GM19438 (cell line): ENCODE results near the gene GDI1.
"Not testable (repeated sequence)": the region's sequence is repeated elsewhere in the genome, so short reads cannot be mapped to it uniquely, and the experiment has no call there.

Experiments
- ATAC-seq: cut with Tn5 transposase; IDR thresholded peaks from one replicate; pipeline ENCODE4 v1.9.1; 2021; ENCODE audit warnings: low read depth; ENCODE audit not compliant: unreplicated experiment

Gene GDI1

GRCh38 chrX:154436983-154437752 is at the start of gene GDI1:
GDI1 (plus strand) TSS chrX:154437154; CDS start chrX:154437255, 101 bp downstream.
- no peak for ATAC-seq

- ATAC-seq: peak; percentile 38
Measured at GRCh38 chrX:154388094-154388493, 48.9 kb upstream of the GDI1 start.

GRCh38 chrX:154388649-154389048 is 48.3 kb upstream of the GDI1 start:
- not testable (repeated sequence) for ATAC-seq

GRCh38 chrX:154389812-154390747 is 46.9 kb upstream of the GDI1 start:
- peak; percentile 75 for ATAC-seq

- not testable (repeated sequence) for ATAC-seq
Measured at GRCh38 chrX:154396363-154396762, 40.6 kb upstream of the GDI1 start.

- ATAC-seq: peak; percentile 50
Measured at GRCh38 chrX:154396973-154397887, 39.7 kb upstream of the GDI1 start.

GRCh38 chrX:154397888-154398667 is 38.9 kb upstream of the GDI1 start, which contains the start of gene RPL10:
RPL10 (plus strand) TSS chrX:154398377; CDS start chrX:154398520, 143 bp downstream.
- ATAC-seq: peak; percentile 67

- no peak for ATAC-seq
Measured at GRCh38 chrX:154398668-154399526, 38.1 kb upstream of the GDI1 start.

GRCh38 chrX:154399527-154400368 is 37.2 kb upstream of the GDI1 start:
- ATAC-seq: no peak

GRCh38 chrX:154400369-154400817 is 36.6 kb upstream of the GDI1 start:
- ATAC-seq: not testable (repeated sequence)

GRCh38 chrX:154401045-154401799 is 35.7 kb upstream of the GDI1 start:
- no peak for ATAC-seq

- no peak for ATAC-seq
Measured at GRCh38 chrX:154401918-154402621, 34.9 kb upstream of the GDI1 start.

- no peak for ATAC-seq
Measured at GRCh38 chrX:154402622-154403127, 34.3 kb upstream of the GDI1 start.

- ATAC-seq: no peak
Measured at GRCh38 chrX:154403192-154403591, 33.8 kb upstream of the GDI1 start.

- ATAC-seq: no peak
Measured at GRCh38 chrX:154403858-154404257, 33.1 kb upstream of the GDI1 start.

GRCh38 chrX:154404625-154405192 is 32.2 kb upstream of the GDI1 start:
- no peak for ATAC-seq
